ENCODE results near the gene WDR73. TPM values are rescaled to one million over a fixed set of nuclear protein-coding genes. Genes with fewer than 3 reads are reported as not detected.

WDR73 gene
- total and polyA plus RNA-seq, 2 donors (not counting 3 experiments of a cell fraction or from before 2014, with no cell fraction given): 29.0 to 29.1 TPM

GRCh38 chr15:84616235-84616634, 37.8 kb downstream of the WDR73 start:
- Histone ChIP-seq H3K27me3 (ENCODE audit: control insufficient read depth in 2 of 2, insufficient read depth in 2 of 2, low read length in 2 of 2) (no peaks in the 10 kb centered on the region), H3K9me3 (replicated peaks; ENCODE audit: control insufficient read depth, insufficient read depth, low read length) (peaks cover 7% of the 10 kb centered on the region), H3K9me1 (replicated peaks; ENCODE audit: control insufficient read depth, extremely low read depth, insufficient read depth, low read length) (no peaks in the 10 kb centered on the region), H3K4me3 (replicated peaks in 1 of 3; ENCODE audit: insufficient read depth in 1 of 3, low read depth in 1 of 3, low read length in 3 of 3) (no peak overlapping the region), H3K79me2 (ENCODE audit: control insufficient read depth, insufficient read depth, low read length) (peaks cover 2% of the 10 kb centered on the region), H2AFZ (ENCODE audit: low read depth, low read length) (no peak overlapping the region), H4K20me1 (replicated peaks; ENCODE audit: control insufficient read depth, extremely low read depth, insufficient read depth, low read length) (no peaks in the 10 kb centered on the region), H3K27ac (ENCODE audit: insufficient read depth, low read depth, low read length) (no peak overlapping the region), H3K4me1 (ENCODE audit: control insufficient read depth, extremely low read depth, insufficient read depth, low read length) (peaks cover 16% of the 10 kb centered on the region), H3K4me2 (ENCODE audit: insufficient read depth, low read length) (peak overlapping the region; percentile 5), H3K9ac (replicated peaks; ENCODE audit: extremely low read depth, insufficient read depth, low read length) (no peak overlapping the region), H3K36me3 (ENCODE audit: control insufficient read depth in 2 of 2, extremely low read depth in 1 of 2, insufficient read depth in 2 of 2, low read length in 2 of 2) (peaks cover 0 to 7% of the 10 kb centered on the region in 2 experiments)
- ChIA-PET POLR2A (no interaction called here), CTCF (interaction anchor here (0.9 to 1.0 kb wide), 3 partner anchors 9 to 17 kb away, joined by 3 to 6 read pairs (median 3); no protein-coding TSS in a partner anchor)
- no TSS peak for BruUV-seq (replicated peaks)
- peak; percentile 41 for DNase-seq (ENCODE audit: low read depth, low spot score)
- FAIRE-seq: peak; percentile 93
- peak; percentile 65 for TF ChIP-seq GATA2 (IDR thresholded peaks at IDR 0.05; ENCODE audit: insufficient read depth, insufficient read length, low read depth, low read length)
- TF ChIP-seq EZH2 (IDR thresholded peaks at IDR 0.05; ENCODE audit: borderline replicate concordance, low read depth, low read length, severe bottlenecking): no peak
- intact Hi-C loops (cut with micrococcal nuclease): no loop called here
- dilution Hi-C loops (cut with MboI; ENCODE audit: extremely low pct_ligation_motif_present, low sequenced_read_pairs): no loop called here

GRCh38 chr15:84611631-84612030, 42.5 kb downstream of the WDR73 start:
- H2AFZ ChIP-seq (ENCODE audit: low read depth, low read length): no peak overlapping the region
- ChIA-PET POLR2A (no interaction called here), CTCF (interaction anchor here (1.0 kb wide), 2 partner anchors 24 to 25 kb away, joined by 4 read pairs; no protein-coding TSS in a partner anchor)
- intact Hi-C loops (cut with micrococcal nuclease): no loop called here
- H3K4me3 ChIP-seq (replicated peaks in 1 of 3; ENCODE audit: insufficient read depth in 1 of 3, low read depth in 1 of 3, low read length in 3 of 3): no peak overlapping the region
- no peak for FAIRE-seq
- no peak overlapping the region for H3K4me2 ChIP-seq (ENCODE audit: insufficient read depth, low read length)
- TF ChIP-seq FOS (IDR thresholded peaks at IDR 0.05; ENCODE audit: borderline replicate concordance, insufficient read depth, low read length) (peak; percentile 13), CTCF (IDR thresholded peaks at IDR 0.05; ENCODE audit: extremely low read depth in 1 of 2, insufficient read depth in 1 of 2, low read depth in 1 of 2, low read length in 2 of 2) (no peak)
- dilution Hi-C loops (cut with MboI; ENCODE audit: extremely low pct_ligation_motif_present, low sequenced_read_pairs): no loop called here
- peaks cover under 1 to 2% of the 10 kb centered on the region in 2 experiments for H3K36me3 ChIP-seq (ENCODE audit: control insufficient read depth in 2 of 2, extremely low read depth in 1 of 2, insufficient read depth in 2 of 2, low read length in 2 of 2)
- H3K9me3 ChIP-seq (replicated peaks; ENCODE audit: control insufficient read depth, insufficient read depth, low read length): no peaks in the 10 kb centered on the region
- no TSS peak for BruUV-seq (replicated peaks)
- H3K9ac ChIP-seq (replicated peaks; ENCODE audit: extremely low read depth, insufficient read depth, low read length): no peak overlapping the region
- no peaks in the 10 kb centered on the region for H3K9me1 ChIP-seq (replicated peaks; ENCODE audit: control insufficient read depth, extremely low read depth, insufficient read depth, low read length)
- no peaks in the 10 kb centered on the region for H4K20me1 ChIP-seq (replicated peaks; ENCODE audit: control insufficient read depth, extremely low read depth, insufficient read depth, low read length)
- H3K27me3 ChIP-seq (ENCODE audit: control insufficient read depth in 2 of 2, insufficient read depth in 2 of 2, low read length in 2 of 2): no peaks in the 10 kb centered on the region
- H3K4me1 ChIP-seq (ENCODE audit: control insufficient read depth, extremely low read depth, insufficient read depth, low read length): peaks cover 14% of the 10 kb centered on the region
- no peak overlapping the region for H3K27ac ChIP-seq (ENCODE audit: insufficient read depth, low read depth, low read length)
- H3K79me2 ChIP-seq (ENCODE audit: control insufficient read depth, insufficient read depth, low read length): peaks cover 2% of the 10 kb centered on the region
- DNase-seq (ENCODE audit: low read depth, low spot score): no peak
